ENCODE measurements around the gene UTS2B.

The UTS2B gene

DNA sequence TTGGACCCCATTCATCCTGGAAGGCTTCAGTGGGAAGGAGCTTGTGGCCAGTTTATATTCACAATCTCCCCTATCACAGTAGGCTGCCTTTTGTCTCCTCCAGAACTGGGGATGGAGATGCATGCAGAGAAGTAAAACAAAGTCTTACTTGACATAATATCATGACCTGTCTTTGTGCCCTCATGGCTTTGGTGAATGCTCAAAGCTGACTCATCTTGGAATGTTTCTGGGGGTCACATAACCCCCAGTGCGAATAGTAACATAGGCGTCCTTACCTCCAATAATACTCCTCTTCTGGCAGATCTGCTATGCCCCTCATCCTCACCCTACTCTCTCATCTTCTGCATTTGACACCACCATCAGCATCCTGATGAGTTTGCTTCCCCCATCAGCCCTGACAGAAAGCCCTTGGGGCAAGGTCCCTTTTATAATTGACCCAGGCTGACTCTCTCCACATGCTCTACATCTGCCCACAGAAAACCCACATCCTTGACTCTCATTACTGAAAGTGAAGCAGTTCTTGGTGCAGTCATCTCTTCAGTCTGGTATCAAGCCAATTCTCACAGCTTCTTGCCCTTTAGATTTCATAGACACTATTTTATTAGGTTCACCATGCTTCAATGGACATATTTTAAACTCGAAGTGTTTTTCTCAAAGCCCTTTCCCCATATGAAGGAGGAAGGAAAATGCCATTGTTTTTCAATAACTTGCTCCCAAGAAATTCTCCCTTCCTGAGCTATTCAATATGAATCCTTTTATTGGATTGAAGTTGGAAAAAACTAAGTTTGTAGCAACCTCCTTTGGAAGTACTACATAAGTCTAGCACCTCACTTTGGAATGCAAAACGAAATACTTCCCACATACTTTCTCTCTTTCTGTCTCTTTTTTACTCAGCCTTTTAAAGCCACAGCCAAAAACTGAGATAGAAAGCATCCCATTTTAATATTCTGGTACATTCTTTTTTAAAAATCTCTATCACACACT, 94.7 kb downstream of the UTS2B start:
- DNase-seq: no peak

DNA sequence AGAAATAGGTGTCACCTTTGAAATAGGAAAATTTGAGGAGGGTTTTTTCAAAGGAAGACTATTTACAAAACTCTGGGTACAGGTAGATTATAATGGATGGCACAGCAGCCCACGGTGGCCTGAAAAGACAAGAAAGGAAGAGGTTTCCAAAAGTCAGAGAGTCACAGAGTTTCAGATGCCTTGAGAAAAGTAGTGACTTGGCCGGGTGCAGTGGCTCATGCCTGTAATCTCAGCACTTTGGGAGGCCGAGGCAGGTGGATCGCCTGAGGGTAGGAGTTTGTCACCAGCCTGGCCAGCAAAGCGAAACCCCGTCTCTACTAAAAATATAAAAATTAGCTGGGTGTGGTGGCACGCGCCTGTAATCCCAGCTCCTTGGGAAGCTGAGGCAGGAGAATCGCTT, 96.1 kb downstream of the UTS2B start:
- no peak for DNase-seq

DNA sequence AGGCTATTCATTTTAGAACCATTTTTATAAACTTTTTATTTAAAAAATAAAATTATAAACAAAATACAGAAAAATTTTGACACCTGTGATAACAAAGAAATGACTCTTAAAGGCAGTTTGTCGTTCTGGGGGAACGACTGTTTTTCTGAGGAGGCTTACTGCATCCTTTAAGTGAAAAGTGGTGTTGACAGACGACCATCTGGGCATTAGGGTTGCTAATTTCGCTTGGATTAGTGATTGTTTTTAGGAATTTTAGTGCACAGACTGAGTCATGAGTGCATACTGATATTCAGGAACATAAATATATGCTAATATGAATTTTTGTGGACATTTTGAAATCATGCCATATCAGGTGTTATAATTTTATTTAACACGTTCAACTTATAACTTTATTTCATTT, 102.8 kb downstream of the UTS2B start:
- no peak for DNase-seq

DNA sequence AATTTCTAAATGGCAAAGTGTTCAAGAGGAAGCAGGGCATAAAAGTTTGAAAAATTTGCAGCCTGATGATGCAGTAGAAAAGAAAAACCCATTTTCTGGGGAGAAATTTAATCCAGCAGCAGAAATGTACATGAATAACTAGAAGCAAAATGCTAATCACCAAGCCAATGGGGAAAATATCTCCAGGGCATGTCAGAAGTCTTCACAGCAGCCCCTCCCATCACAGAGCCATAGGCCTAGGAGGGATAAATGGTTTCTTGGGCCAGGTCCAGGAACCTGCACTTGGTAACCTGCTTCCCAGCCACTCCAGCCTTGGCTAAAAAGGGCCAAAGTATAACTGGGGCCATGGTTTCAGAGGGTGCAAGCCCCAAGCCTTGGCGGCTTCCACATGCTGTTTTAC, 108.7 kb downstream of the UTS2B start:
- DNase-seq: no peak

DNA sequence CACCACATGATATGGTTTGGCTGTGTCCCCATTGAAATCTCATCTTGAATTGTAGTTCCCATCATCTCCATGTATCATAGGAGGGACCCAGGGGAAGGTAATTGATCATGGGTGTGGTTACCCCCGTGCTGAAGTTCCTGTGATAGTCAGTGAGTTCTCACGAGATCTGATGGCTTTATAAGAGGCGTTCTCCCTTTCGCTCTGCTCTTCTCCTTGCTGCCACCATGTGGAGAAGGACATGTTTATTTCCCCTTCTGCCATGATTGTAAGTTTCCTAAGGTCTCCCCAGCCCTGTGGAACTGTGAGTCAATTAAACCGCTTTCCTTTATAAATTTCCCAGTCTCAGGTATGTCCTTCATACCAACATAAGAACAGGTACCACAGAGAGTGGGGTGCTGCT, 109.4 kb downstream of the UTS2B start:
- no peak for DNase-seq

DNA sequence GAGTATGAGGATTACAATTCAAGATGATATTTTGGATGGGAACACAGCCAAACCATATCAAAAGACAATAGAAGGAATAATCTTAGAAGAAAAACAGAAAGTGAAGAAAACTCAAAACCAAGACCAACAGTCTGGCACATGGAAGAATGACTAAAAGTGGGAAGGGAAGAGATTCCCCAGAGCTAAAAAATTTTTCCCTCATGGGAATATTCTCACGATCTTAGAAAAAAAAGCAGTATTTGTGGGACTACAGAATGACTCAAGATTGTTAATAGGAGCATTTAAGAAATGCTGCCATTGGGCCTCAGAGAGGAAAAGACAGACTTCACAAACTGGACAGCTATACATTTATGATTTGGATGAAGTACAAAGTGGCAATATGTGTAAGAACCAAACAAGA, 113.0 kb downstream of the UTS2B start:
- DNase-seq: no peak
